HG03378 (cell line): ENCODE data around the gene TRERF1.
"Not testable (repeated sequence)": the region's sequence is repeated elsewhere in the genome, so short reads cannot be mapped to it uniquely, and the experiment has no call there.

Source experiments
- ATAC-seq: cut with Tn5 transposase; IDR thresholded peaks from one replicate; pipeline ENCODE4 v1.9.1; 2021; ENCODE audit warnings: mild to moderate bottlenecking, moderate library complexity; ENCODE audit not compliant: unreplicated experiment

Gene TRERF1

GRCh38 chr6:42344756-42345155 is 107.0 kb downstream of the TRERF1 start:
- ATAC-seq = no peak

- ATAC-seq = no peak
Measured at GRCh38 chr6:42341771-42342553, 109.8 kb downstream of the TRERF1 start.

GRCh38 chr6:42341221-42341620 is 110.5 kb downstream of the TRERF1 start:
- no peak for ATAC-seq

- no peak for ATAC-seq
Measured at GRCh38 chr6:42340511-42340910, 111.2 kb downstream of the TRERF1 start.

- peak; percentile 70 for ATAC-seq
Measured at GRCh38 chr6:42339991-42340401, 111.7 kb downstream of the TRERF1 start.

GRCh38 chr6:42338744-42339222 is 112.9 kb downstream of the TRERF1 start:
- ATAC-seq = no peak

GRCh38 chr6:42337985-42338743 is 113.6 kb downstream of the TRERF1 start:
- ATAC-seq = no peak

GRCh38 chr6:42336431-42336830 is 115.3 kb downstream of the TRERF1 start:
- no peak for ATAC-seq

- ATAC-seq = no peak
Measured at GRCh38 chr6:42335896-42336295, 115.8 kb downstream of the TRERF1 start.

GRCh38 chr6:42334870-42335269 is 116.9 kb downstream of the TRERF1 start:
- no peak for ATAC-seq

GRCh38 chr6:42333612-42334011 is 118.1 kb downstream of the TRERF1 start:
- ATAC-seq = no peak

- ATAC-seq = no peak
Measured at GRCh38 chr6:42332916-42333315, 118.8 kb downstream of the TRERF1 start.

GRCh38 chr6:42331019-42331418 is 120.7 kb downstream of the TRERF1 start:
- no peak for ATAC-seq

- no peak for ATAC-seq
Measured at GRCh38 chr6:42326248-42326647, 125.5 kb downstream of the TRERF1 start.

GRCh38 chr6:42324656-42325324 is 126.9 kb downstream of the TRERF1 start:
- ATAC-seq = not testable (repeated sequence)

- ATAC-seq = no peak
Measured at GRCh38 chr6:42322676-42323075, 129.1 kb downstream of the TRERF1 start.

- ATAC-seq = no peak
Measured at GRCh38 chr6:42321976-42322375, 129.8 kb downstream of the TRERF1 start.

- no peak for ATAC-seq
Measured at GRCh38 chr6:42320762-42321161, 131.0 kb downstream of the TRERF1 start.

- no peak for ATAC-seq
Measured at GRCh38 chr6:42318480-42318879, 133.2 kb downstream of the TRERF1 start.

- no peak for ATAC-seq
Measured at GRCh38 chr6:42316981-42317380, 134.7 kb downstream of the TRERF1 start.
